Measurements from ENCODE around the gene ARMH4. TPM values are rescaled to one million over a fixed set of nuclear protein-coding genes. Genes with fewer than 3 reads are reported as not detected.

ARMH4 gene
- polyA plus RNA-seq, 1 donor (not counting 4 experiments of a cell fraction or from before 2014, with no cell fraction given): 0.56 TPM

DNA sequence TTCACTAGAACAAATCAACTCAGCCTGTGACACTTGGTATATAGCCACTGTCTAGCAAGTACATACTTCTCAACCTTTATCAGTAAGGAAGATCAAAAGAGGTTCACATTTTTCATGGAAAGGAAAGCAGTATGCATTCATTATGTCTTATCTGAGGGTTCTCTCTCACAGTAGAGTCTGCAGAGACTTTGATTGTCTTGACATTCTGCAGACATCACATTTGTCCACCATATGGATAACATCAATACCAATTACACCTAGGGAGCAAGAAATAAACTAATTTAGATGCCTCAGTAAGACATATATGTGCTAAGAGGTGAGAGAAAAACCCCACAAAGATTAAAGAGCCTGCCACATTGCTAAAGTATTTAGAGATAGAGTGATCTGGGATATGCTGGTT, 175.3 kb downstream of the ARMH4 start:
- FAIRE-seq: no peak
- Histone ChIP-seq H3K4me1 (ENCODE audit: control insufficient read depth, extremely low read depth, insufficient read depth, low read length) (no peaks in the 10 kb centered on the region), H3K4me2 (ENCODE audit: control insufficient read depth, extremely low read depth, insufficient read depth, low read depth, low read length) (no peak overlapping the region)

DNA sequence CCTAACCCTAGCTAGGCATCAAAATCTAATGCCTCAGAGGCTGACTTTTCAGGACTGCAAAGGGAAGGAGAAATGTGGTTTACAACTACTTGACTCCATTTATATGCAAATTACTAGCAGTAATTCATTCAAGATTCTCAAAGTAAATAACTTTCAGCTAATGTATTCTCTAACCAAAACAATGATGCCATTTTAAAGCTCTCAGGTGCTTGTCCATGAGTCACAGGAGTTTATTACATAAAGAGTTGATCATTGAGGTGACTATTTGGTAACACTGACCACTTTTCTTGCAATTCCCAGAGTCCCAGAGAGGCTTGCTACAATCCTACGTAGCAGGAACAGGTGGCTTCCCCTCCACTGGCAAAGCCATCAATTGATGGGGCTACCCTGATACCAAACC, 177.1 kb downstream of the ARMH4 start:
- Histone ChIP-seq H3K9ac (ENCODE audit: control insufficient read depth, extremely low read depth, insufficient read depth, low read length) (no peak overlapping the region), H3K4me3 (ENCODE audit: control insufficient read depth in 2 of 3, extremely low read depth in 1 of 3, insufficient read depth in 2 of 3, low read depth in 1 of 3, low read length in 3 of 3) (no peak overlapping the region), H3K9me3 (ENCODE audit: control insufficient read depth, low read depth, low read length) (no peaks in the 10 kb centered on the region), H3K27ac (ENCODE audit: control insufficient read depth, insufficient read depth, low read length) (no peak overlapping the region), H2AFZ (ENCODE audit: control insufficient read depth, low read length) (no peak overlapping the region), H3K36me3 (ENCODE audit: control insufficient read depth in 2 of 2, extremely low read depth in 1 of 2, insufficient read depth in 2 of 2, low read length in 2 of 2) (no peaks in the 10 kb centered on the region), H3K4me1 (ENCODE audit: control insufficient read depth, extremely low read depth, insufficient read depth, low read length) (no peaks in the 10 kb centered on the region), H4K20me1 (ENCODE audit: control insufficient read depth, extremely low read depth, insufficient read depth, low read length) (no peaks in the 10 kb centered on the region), H3K9me1 (ENCODE audit: control insufficient read depth, extremely low read depth, insufficient read depth, low read length) (no peaks in the 10 kb centered on the region), H3K27me3 (ENCODE audit: control insufficient read depth, extremely low read depth, insufficient read depth, low read length) (peaks cover 4% of the 10 kb centered on the region), H3K4me2 (ENCODE audit: control insufficient read depth, extremely low read depth, insufficient read depth, low read depth, low read length) (no peak overlapping the region), H3K79me2 (ENCODE audit: control insufficient read depth, insufficient read depth, low read length) (no peaks in the 10 kb centered on the region)
- dilution Hi-C loops (cut with MboI; ENCODE audit: extremely low pct_ligation_motif_present, low sequenced_read_pairs): no loop called here
- no peak for DNase-seq (ENCODE audit: low read depth, low spot score)
- FAIRE-seq: no peak
- TF ChIP-seq EZH2 (IDR thresholded peaks at IDR 0.05; ENCODE audit: low read length): no peak
- TF ChIP-seq, protein P1, sequence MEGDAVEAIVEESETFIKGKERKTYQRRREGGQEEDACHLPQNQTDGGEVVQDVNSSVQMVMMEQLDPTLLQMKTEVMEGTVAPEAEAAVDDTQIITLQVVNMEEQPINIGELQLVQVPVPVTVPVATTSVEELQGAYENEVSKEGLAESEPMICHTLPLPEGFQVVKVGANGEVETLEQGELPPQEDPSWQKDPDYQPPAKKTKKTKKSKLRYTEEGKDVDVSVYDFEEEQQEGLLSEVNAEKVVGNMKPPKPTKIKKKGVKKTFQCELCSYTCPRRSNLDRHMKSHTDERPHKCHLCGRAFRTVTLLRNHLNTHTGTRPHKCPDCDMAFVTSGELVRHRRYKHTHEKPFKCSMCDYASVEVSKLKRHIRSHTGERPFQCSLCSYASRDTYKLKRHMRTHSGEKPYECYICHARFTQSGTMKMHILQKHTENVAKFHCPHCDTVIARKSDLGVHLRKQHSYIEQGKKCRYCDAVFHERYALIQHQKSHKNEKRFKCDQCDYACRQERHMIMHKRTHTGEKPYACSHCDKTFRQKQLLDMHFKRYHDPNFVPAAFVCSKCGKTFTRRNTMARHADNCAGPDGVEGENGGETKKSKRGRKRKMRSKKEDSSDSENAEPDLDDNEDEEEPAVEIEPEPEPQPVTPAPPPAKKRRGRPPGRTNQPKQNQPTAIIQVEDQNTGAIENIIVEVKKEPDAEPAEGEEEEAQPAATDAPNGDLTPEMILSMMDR (optimal IDR thresholded peaks at IDR 0.05 in 1 of 3, IDR thresholded peaks at IDR 0.05 in 1 of 3, conservative IDR thresholded peaks at IDR 0.05 in 1 of 3; ENCODE audit: extremely low read depth in 1 of 3, insufficient read depth in 2 of 3, low read length in 3 of 3): no peak

More for the DNA sequence above, 175.3 kb downstream of the ARMH4 start:
- Histone ChIP-seq H3K36me3 (ENCODE audit: control insufficient read depth in 2 of 2, extremely low read depth in 1 of 2, insufficient read depth in 2 of 2, low read length in 2 of 2) (no peaks in the 10 kb centered on the region), H3K9ac (ENCODE audit: control insufficient read depth, extremely low read depth, insufficient read depth, low read length) (no peak overlapping the region), H3K27ac (ENCODE audit: control insufficient read depth, insufficient read depth, low read length) (no peak overlapping the region), H3K79me2 (ENCODE audit: control insufficient read depth, insufficient read depth, low read length) (no peaks in the 10 kb centered on the region), H3K9me3 (ENCODE audit: control insufficient read depth, low read depth, low read length) (no peaks in the 10 kb centered on the region), H3K9me1 (ENCODE audit: control insufficient read depth, extremely low read depth, insufficient read depth, low read length) (no peaks in the 10 kb centered on the region), H3K4me3 (ENCODE audit: control insufficient read depth in 2 of 3, extremely low read depth in 1 of 3, insufficient read depth in 2 of 3, low read depth in 1 of 3, low read length in 3 of 3) (no peak overlapping the region), H2AFZ (ENCODE audit: control insufficient read depth, low read length) (no peak overlapping the region), H3K27me3 (ENCODE audit: control insufficient read depth, extremely low read depth, insufficient read depth, low read length) (no peaks in the 10 kb centered on the region), H4K20me1 (ENCODE audit: control insufficient read depth, extremely low read depth, insufficient read depth, low read length) (no peaks in the 10 kb centered on the region)
- TF ChIP-seq EZH2 (IDR thresholded peaks at IDR 0.05; ENCODE audit: low read length): no peak
- TF ChIP-seq, protein P1 (optimal IDR thresholded peaks at IDR 0.05 in 1 of 3, IDR thresholded peaks at IDR 0.05 in 1 of 3, conservative IDR thresholded peaks at IDR 0.05 in 1 of 3; ENCODE audit: extremely low read depth in 1 of 3, insufficient read depth in 2 of 3, low read length in 3 of 3): no peak
- dilution Hi-C loops (cut with MboI; ENCODE audit: extremely low pct_ligation_motif_present, low sequenced_read_pairs): no loop called here
- DNase-seq (ENCODE audit: low read depth, low spot score): no peak

All from keratinocyte (primary cell).